NCI-H187 (cell line): ENCODE measurements around the gene SLC35F4.

Experiments used
- DNase-seq, 2 experiments: peaks; one replicate each; lab custom pipeline; 2025; lab: John Stamatoyannopoulos, UW

Gene SLC35F4

DNA sequence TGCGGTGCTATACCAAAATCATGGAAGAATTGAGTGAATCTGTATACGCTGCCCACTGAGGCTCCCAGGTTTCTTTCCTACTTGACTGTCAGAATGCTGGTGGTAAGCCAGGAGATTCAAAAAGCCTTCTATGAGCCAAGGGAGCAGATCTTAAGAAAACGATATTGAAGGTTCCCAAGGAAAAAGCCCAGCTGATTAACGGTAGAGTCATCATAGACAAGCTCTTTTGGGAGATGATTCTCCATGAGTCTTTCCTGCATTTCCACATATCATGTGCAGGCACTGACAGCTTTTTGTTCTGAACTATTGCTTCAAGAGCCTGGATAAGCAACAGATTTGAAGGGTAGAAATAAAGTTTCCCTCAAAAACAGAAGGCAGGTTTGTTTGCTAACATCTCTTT, 17.5 kb downstream of the SLC35F4 start:
- no peak for DNase-seq

- DNase-seq, result no peak
Measured at GRCh38 chr14:57847706-57848105, 18.2 kb downstream of the SLC35F4 start.

DNA sequence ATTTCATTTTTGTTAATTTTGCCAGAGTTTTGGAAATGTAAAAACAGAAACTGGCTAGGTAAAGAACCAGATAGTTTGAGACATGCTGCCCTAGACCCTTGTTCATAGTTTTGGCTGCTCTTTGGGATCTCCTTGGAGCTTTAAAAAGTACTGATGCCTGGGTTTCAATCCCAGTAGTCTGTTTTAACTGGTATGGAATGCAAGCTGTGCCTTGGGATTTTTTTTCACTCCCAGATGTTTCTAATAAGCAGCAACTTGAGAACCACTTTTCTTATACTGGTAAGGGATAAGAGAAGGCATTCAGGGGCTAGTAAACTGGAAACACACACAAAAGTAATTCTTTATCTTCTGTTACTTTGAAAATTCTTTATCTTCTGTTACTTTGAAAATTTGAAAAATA, 18.8 kb downstream of the SLC35F4 start:
- DNase-seq, result no peak

GRCh38 chr14:57846596-57846995, 19.3 kb downstream of the SLC35F4 start:
- no peak for DNase-seq

DNA sequence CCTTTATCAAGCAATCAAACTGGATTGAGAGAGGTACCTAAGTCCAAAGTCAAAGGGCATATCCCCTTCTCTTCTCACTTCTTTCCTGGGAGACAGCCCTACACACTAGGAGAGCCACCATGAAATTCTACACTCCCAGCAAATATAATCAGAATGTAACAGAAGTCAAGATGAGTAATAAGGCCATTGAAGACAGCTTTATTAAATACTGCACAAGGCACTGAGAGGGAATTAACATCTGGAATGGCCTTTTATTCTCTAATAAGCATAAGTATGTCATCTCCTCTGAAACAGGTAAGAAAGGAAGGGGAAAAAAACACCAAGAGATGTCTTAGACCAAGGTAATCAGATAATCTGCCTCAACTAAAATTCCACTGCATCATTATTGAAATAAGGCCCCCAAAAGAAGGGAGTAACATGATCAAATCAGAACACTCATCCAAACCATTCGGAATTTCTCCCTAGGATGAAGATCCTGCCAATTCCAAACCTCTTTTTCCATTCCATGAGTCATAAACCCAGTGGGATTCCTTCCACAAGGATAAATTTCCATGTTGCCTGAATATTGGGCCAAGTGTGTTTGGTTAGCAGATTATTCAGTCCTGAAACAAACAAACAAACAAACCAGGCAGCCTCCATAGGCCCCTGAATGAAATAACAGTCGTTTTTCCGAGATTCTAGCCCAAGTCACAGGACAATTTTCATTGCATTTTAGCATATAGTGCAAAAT, 19.9 kb downstream of the SLC35F4 start:
- DNase-seq, result no peak

DNA sequence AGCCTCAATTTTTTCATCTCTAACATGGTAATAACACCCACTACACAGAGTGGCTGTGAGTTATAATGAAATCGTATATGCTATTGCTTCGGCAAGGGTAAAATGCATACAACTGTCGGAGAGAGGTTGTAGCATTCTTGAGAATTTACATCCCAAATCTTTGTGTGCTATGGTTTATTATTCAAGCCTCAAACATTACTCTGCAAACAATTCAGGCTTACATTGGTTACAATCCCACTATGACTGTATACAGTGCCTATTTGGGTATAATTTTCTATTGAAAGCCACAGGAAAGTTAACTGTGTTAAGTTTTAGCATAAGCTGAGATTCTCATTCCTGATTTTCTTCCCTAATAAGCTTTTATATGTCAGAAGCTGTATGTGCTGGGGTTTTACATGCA, 20.6 kb downstream of the SLC35F4 start:
- no peak for DNase-seq

- DNase-seq, result no peak
Measured at GRCh38 chr14:57837267-57837666, 28.6 kb downstream of the SLC35F4 start.

DNA sequence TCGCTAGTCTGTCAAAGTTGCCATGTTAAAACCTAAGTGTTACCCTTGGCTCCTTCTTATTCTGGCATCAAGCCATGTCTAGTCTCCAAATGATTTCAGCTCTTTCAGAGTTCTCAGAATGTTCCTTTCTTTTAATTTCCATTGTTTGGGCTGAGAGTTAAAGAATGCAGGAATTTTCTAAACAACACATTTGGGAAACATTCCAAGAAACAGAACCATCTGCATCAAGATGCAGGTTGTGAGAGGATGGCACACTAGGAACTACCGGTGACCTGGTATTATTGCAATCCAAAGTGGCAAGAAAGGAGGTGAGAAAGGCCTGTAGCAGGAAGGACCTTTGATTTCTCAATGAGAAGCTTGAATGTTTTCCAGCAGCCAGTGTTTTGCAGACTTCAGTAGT, 30.1 kb downstream of the SLC35F4 start:
- no peak for DNase-seq

- no peak for DNase-seq
Measured at GRCh38 chr14:57834961-57835360, 30.9 kb downstream of the SLC35F4 start.

- DNase-seq, result no peak
Measured at GRCh38 chr14:57834001-57834598, 31.8 kb downstream of the SLC35F4 start.

- DNase-seq, result no peak
Measured at GRCh38 chr14:57833323-57833722, 32.6 kb downstream of the SLC35F4 start.

- DNase-seq, result no peak
Measured at GRCh38 chr14:57831981-57832380, 33.9 kb downstream of the SLC35F4 start.

DNA sequence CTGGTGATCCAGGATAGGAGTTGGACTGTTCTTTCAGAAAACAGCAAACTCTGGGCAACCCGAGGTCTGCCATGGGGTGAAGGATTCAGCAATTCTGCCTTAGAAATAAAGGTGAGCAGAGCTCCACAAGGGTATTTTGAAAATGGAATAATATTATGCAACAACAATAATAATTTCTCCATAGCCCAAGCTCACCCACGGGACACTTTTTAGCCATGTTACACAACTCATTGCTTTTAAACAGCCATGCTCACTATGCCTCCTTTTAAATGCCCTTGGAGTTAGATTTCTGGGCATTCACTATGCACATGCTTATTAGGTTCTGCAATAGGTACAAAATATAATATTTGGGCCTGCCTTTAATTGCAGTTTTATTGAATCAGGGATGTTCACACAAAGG, 37.2 kb downstream of the SLC35F4 start:
- no peak for DNase-seq

- DNase-seq, result no peak
Measured at GRCh38 chr14:57823015-57823660, 42.8 kb downstream of the SLC35F4 start.

GRCh38 chr14:57822081-57822480, 43.8 kb downstream of the SLC35F4 start:
- no peak for DNase-seq

DNA sequence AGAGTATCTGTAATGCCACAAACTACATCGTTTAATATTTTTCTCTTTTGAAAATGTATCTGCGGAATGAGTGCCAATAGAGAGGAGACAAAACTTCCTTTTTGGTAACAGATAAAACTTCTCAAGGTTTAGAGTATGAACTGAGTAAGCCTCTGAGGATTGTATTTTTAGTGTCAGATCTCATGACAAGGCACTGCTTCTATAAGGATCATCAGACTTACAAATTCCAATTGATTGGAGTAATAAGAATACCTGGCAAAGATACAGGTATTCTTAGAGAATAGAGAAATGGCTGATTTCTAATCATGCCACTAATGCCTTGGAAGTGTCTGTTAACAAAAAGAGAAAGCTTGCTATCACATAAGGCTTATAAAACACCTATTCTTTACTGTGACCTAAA, 45.3 kb downstream of the SLC35F4 start:
- DNase-seq, result no peak

DNA sequence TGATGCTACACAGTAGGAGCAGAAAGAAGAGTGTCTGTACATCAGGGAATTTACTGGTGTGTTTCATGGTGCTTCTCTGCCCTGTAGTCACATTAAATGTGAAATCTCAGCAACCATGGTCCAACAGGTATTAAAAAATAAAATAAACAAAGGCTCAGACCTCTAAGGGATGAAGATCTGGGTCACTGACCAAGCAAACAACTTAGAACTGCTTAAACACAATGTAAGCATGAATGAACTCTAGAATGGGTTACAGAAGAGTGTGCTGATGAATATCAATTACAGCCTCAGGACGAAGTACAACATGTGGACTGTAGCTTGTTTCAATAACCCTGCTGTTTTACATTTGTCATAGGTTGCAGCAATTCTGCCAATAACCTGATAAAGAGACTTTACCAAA, 47.4 kb downstream of the SLC35F4 start:
- no peak for DNase-seq

DNA sequence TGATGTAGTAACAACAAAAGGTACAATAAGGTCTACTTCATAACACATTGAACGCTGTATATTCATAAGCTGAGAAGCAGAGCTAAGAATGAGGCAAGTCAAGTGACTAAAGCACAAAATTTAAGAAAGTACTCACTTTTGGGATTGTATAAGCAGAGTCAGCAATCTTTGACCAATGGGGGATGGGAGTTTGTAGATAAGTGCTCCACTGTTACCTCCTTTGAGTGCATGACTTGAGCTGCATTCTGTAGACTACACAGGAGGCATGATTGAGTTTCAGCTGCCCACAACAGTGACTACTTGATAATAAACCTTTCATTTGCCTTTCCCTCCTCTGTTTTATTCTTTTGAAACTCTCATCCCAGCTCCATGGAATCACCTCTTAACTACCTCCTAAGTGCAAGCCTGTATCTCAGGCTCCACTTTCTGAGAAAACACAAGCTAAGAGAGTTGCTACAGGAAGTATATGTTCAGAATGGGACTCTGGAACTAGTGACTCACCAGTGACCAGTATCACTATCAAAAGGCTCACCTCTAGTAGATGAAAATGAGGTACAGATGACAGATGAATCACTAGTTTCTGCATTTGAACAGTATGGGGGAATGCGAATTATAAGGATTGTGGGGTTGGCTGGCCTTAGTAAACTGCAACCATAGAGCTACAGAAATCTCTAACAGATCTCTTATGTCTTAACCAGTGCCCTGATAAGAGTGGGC, 49.2 kb downstream of the SLC35F4 start:
- no peak for DNase-seq

DNA sequence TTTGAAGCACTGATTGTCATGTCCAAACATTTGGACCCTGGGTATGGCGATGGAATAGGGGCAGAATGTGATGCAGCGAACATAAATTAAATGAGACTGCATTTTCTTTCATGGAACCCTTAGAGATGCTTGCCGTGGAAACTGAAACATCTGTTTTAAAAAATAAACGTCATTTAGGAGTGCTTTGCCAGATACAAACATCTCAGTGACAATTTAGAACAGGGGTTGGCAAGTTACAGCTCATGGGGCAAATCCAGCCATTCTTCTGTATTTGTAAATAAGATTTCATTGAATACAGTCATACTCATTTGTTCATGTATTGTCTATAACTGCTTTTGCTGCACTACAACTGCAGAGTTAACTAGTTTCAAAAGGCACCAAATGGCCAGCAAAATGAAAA, 51.2 kb downstream of the SLC35F4 start:
- no peak for DNase-seq

GRCh38 chr14:57812741-57813140, 53.2 kb downstream of the SLC35F4 start:
- DNase-seq, result no peak

- DNase-seq, result no peak
Measured at GRCh38 chr14:57811998-57812546, 53.8 kb downstream of the SLC35F4 start.

DNA sequence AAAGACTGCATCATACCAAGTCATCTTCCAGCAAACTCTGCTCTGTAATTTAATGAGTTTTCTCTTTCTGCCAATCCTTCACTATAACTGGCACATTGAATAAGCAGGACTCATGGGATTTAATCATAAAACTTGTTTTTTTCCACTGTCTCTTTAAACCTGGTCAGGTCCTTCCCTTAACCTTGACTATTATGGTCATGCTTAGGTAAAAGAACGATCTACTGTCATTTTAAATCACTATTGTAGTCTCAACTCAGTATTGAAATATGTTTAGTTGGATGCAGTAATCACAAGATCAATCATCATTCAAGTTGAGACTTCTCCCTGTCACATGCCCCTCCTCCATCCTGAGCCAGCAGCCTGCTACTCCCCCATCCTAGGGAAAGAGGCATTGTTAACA, 56.1 kb downstream of the SLC35F4 start:
- DNase-seq, result no peak

DNA sequence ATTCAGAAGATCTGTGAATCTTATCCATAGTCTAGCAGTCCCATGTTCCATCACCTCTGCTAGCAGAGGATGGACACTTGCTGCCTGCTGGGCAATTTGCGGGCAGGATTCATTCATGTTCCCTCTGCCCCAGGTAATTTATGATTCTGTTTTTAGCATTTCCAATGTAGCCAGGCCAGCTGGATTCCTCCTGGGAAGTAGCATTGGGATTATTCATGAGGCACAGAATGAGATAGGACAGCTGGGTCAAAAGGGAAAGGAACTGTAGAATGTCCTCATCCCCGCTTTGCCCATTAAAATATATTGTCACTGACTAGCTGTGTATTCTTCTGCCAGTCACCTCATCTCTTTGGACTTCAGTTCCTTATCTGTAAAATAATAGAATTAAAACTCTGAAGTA, 68.7 kb downstream of the SLC35F4 start:
- DNase-seq, result no peak
